ENCODE measurements around the gene LRRC41.

Gene LRRC41

DNA sequence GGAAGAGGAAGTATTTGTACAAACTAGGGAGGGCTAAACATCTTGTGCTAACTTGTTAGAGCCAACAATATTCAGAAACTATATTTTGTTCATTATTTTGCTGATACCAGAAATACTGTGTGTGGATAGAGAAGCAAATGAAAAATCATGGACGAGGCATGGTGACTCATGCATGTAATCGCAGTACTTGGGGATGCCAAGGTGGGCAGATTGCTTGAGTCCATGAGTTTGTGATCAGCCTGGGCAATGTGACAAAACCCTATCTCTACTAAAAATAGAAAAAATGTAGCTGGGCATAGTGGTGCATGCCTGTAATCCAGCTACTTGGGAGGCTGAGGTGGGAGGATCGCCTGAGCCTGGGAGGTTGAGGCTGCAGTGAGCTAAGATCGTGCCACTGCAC lies 13.4 kb downstream of the LRRC41 start:
- Histone ChIP-seq H3K27ac (ENCODE audit: low read length) (no peak overlapping the region), H3K79me2 (ENCODE audit: low read length) (no peaks in the 10 kb centered on the region), H2AFZ (ENCODE audit: low read length) (no peak overlapping the region), H3K9me3 (replicated peaks; ENCODE audit: insufficient read depth, low read length) (no peaks in the 10 kb centered on the region), H3K4me3 (ENCODE audit: low read length) (no peak overlapping the region), H3K36me3 (replicated peaks; ENCODE audit: insufficient read depth, low read length) (no peaks in the 10 kb centered on the region), H3K27me3 (replicated peaks; ENCODE audit: insufficient read depth, low read length) (no peaks in the 10 kb centered on the region), H3K9ac (ENCODE audit: low read length) (no peak overlapping the region), H3K4me1 (ENCODE audit: low read length) (no peaks in the 10 kb centered on the region), H3K4me2 (ENCODE audit: low read depth, low read length) (no peak overlapping the region), H3F3A (ENCODE audit: insufficient read depth, low read length) (0 out of 2 replicates have a peak, but pooled peaks cover 4% of the 10 kb centered on the region), H4K20me1 (ENCODE audit: insufficient read depth, low read length) (no peaks in the 10 kb centered on the region), H3K9me2 (replicated peaks; ENCODE audit: insufficient read depth, low read length) (no peaks in the 10 kb centered on the region)
- no peak for DNase-seq
- TF ChIP-seq, protein P1, sequence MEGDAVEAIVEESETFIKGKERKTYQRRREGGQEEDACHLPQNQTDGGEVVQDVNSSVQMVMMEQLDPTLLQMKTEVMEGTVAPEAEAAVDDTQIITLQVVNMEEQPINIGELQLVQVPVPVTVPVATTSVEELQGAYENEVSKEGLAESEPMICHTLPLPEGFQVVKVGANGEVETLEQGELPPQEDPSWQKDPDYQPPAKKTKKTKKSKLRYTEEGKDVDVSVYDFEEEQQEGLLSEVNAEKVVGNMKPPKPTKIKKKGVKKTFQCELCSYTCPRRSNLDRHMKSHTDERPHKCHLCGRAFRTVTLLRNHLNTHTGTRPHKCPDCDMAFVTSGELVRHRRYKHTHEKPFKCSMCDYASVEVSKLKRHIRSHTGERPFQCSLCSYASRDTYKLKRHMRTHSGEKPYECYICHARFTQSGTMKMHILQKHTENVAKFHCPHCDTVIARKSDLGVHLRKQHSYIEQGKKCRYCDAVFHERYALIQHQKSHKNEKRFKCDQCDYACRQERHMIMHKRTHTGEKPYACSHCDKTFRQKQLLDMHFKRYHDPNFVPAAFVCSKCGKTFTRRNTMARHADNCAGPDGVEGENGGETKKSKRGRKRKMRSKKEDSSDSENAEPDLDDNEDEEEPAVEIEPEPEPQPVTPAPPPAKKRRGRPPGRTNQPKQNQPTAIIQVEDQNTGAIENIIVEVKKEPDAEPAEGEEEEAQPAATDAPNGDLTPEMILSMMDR (IDR thresholded peaks at IDR 0.05; ENCODE audit: low read length), result no peak
- TF ChIP-seq EZH2 (optimal IDR thresholded peaks at IDR 0.05; ENCODE audit: low read depth, low read length), result no peak
- TF ChIP-seq EZH2phosphoT487 (IDR thresholded peaks at IDR 0.05; ENCODE audit: low read length), result no peak

DNA sequence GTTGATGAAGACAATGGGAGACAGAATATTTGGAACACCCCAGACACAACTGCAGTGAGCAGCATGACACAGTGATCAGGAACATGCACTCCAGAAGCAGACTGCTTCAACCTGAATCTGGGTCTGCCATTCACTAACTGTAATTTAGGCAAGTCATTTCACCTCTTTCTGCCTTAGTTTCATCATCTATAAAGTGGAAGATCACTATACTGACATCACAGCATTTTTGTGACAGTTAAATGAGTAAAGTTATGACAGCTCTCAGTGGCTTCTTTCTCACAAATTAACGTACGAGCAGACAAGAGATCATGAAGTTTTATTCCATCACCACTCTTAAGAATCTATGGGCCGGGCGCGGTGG lies 14.3 kb downstream of the LRRC41 start:
- Histone ChIP-seq H2AFZ (ENCODE audit: low read length) (no peak overlapping the region), H3K27me3 (replicated peaks; ENCODE audit: insufficient read depth, low read length) (no peaks in the 10 kb centered on the region), H3K79me2 (ENCODE audit: low read length) (no peaks in the 10 kb centered on the region), H3K4me1 (ENCODE audit: low read length) (no peaks in the 10 kb centered on the region), H3K9ac (ENCODE audit: low read length) (no peak overlapping the region), H3K4me2 (ENCODE audit: low read depth, low read length) (no peak overlapping the region), H3F3A (ENCODE audit: insufficient read depth, low read length) (peaks cover 4% of the 10 kb centered on the region; the same call in 1 of the 2 replicates), H3K27ac (ENCODE audit: low read length) (no peak overlapping the region), H3K9me2 (replicated peaks; ENCODE audit: insufficient read depth, low read length) (no peaks in the 10 kb centered on the region), H3K4me3 (ENCODE audit: low read length) (no peak overlapping the region), H3K9me3 (replicated peaks; ENCODE audit: insufficient read depth, low read length) (no peaks in the 10 kb centered on the region), H3K36me3 (replicated peaks; ENCODE audit: insufficient read depth, low read length) (no peaks in the 10 kb centered on the region), H4K20me1 (ENCODE audit: insufficient read depth, low read length) (no peaks in the 10 kb centered on the region)
- no peak for DNase-seq
- TF ChIP-seq EZH2 (optimal IDR thresholded peaks at IDR 0.05; ENCODE audit: low read depth, low read length) (no peak), EZH2phosphoT487 (IDR thresholded peaks at IDR 0.05; ENCODE audit: low read length) (no peak)
- TF ChIP-seq, protein P1 (IDR thresholded peaks at IDR 0.05; ENCODE audit: low read length), result no peak

DNA sequence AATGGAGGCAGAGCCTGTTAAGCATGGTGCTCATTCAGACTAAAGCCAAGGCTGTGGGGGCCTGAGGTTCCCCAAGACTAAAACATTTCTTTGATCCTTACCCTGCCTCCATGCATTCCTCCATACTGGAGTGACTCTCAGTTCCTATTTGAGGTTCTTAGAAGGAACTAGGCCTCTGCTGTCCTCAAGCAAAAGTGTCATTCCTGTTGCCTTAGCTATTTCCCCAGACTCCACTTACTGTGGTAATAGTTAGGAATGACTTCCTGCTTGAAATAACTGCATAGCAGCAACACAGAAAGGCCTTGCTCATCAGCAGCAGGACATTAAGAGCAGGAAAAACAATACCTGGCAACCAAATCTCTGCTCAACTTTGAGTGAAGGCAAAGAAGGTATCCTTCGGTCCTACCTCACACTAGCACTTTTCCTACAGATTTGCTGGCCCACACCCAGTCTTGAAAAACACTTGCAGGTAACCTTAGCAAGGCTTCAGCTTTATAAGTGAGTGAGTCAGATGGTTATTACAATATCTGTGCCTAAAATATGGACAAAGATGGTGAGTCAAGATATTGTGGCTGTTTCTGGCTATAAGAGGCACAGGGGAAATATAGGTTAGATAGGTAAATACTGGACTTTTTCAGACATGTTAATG lies 14.8 kb downstream of the LRRC41 start:
- H3F3A ChIP-seq (ENCODE audit: insufficient read depth, low read length), result peaks cover 4% of the 10 kb centered on the region; the same call in 1 of the 2 replicates
- no peak overlapping the region for H3K9ac ChIP-seq (ENCODE audit: low read length)
- H3K79me2 ChIP-seq (ENCODE audit: low read length), result no peaks in the 10 kb centered on the region
- no peak for TF ChIP-seq EZH2phosphoT487 (IDR thresholded peaks at IDR 0.05; ENCODE audit: low read length)
- no peak for TF ChIP-seq EZH2 (optimal IDR thresholded peaks at IDR 0.05; ENCODE audit: low read depth, low read length)
- TF ChIP-seq, protein P1 (IDR thresholded peaks at IDR 0.05; ENCODE audit: low read length), result no peak
- H3K9me3 ChIP-seq (replicated peaks; ENCODE audit: insufficient read depth, low read length), result no peaks in the 10 kb centered on the region
- no peak overlapping the region for H3K4me3 ChIP-seq (ENCODE audit: low read length)
- H2AFZ ChIP-seq (ENCODE audit: low read length), result no peak overlapping the region
- H3K4me2 ChIP-seq (ENCODE audit: low read depth, low read length), result no peak overlapping the region
- no peaks in the 10 kb centered on the region for H3K4me1 ChIP-seq (ENCODE audit: low read length)
- H3K36me3 ChIP-seq (replicated peaks; ENCODE audit: insufficient read depth, low read length), result no peaks in the 10 kb centered on the region
- no peak for DNase-seq
- no peaks in the 10 kb centered on the region for H3K9me2 ChIP-seq (replicated peaks; ENCODE audit: insufficient read depth, low read length)
- H4K20me1 ChIP-seq (ENCODE audit: insufficient read depth, low read length), result no peaks in the 10 kb centered on the region
- H3K27ac ChIP-seq (ENCODE audit: low read length), result no peak overlapping the region
- H3K27me3 ChIP-seq (replicated peaks; ENCODE audit: insufficient read depth, low read length), result no peaks in the 10 kb centered on the region
